ENCODE data around the gene C2CD4A.

The C2CD4A gene

GRCh38 chr15:62107571-62108121 lies 40.9 kb downstream of the C2CD4A start:
- TF ChIP-seq, protein P1, sequence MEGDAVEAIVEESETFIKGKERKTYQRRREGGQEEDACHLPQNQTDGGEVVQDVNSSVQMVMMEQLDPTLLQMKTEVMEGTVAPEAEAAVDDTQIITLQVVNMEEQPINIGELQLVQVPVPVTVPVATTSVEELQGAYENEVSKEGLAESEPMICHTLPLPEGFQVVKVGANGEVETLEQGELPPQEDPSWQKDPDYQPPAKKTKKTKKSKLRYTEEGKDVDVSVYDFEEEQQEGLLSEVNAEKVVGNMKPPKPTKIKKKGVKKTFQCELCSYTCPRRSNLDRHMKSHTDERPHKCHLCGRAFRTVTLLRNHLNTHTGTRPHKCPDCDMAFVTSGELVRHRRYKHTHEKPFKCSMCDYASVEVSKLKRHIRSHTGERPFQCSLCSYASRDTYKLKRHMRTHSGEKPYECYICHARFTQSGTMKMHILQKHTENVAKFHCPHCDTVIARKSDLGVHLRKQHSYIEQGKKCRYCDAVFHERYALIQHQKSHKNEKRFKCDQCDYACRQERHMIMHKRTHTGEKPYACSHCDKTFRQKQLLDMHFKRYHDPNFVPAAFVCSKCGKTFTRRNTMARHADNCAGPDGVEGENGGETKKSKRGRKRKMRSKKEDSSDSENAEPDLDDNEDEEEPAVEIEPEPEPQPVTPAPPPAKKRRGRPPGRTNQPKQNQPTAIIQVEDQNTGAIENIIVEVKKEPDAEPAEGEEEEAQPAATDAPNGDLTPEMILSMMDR (conservative IDR thresholded peaks at IDR 0.05; ENCODE audit: low read length): no peak
- TF ChIP-seq EZH2phosphoT487 (IDR thresholded peaks at IDR 0.05; ENCODE audit: borderline replicate concordance): no peak
- H3K4me3 ChIP-seq (ENCODE audit: low read length, poor library complexity, severe bottlenecking): no peak overlapping the region
- H3K9me2 ChIP-seq (replicated peaks; ENCODE audit: low read depth, low read length): no peaks in the 10 kb centered on the region
- H3F3A ChIP-seq (ENCODE audit: low read depth): no peaks in the 10 kb centered on the region
- no peaks in the 10 kb centered on the region for H3K27me3 ChIP-seq (ENCODE audit: insufficient read depth, low read length, poor library complexity, severe bottlenecking)
- no peaks in the 10 kb centered on the region for H3K4me1 ChIP-seq (ENCODE audit: insufficient read depth, low read length, poor library complexity, severe bottlenecking)
- no peaks in the 10 kb centered on the region for H3K36me3 ChIP-seq (ENCODE audit: insufficient read depth, low read length)
- no peaks in the 10 kb centered on the region for H3K9me3 ChIP-seq (ENCODE audit: insufficient read depth, low read depth, low read length)
- H2AFZ ChIP-seq (ENCODE audit: low read length): no peak overlapping the region
- H4K20me1 ChIP-seq (ENCODE audit: insufficient read depth, low read length, poor library complexity, severe bottlenecking): no peaks in the 10 kb centered on the region
- no peak overlapping the region for H3K4me2 ChIP-seq (ENCODE audit: low read depth, low read length, poor library complexity, severe bottlenecking)
- no peak overlapping the region for H3K9ac ChIP-seq (ENCODE audit: low read depth, low read length, poor library complexity, severe bottlenecking)
- no peaks in the 10 kb centered on the region for H3K79me2 ChIP-seq (ENCODE audit: insufficient read depth, low read length)

- Histone ChIP-seq H3K4me3 (ENCODE audit: low read length, poor library complexity, severe bottlenecking) (no peak overlapping the region), H3F3A (ENCODE audit: low read depth) (no peaks in the 10 kb centered on the region), H2AFZ (ENCODE audit: low read length) (no peak overlapping the region), H3K4me1 (ENCODE audit: insufficient read depth, low read length, poor library complexity, severe bottlenecking) (no peaks in the 10 kb centered on the region), H3K36me3 (ENCODE audit: insufficient read depth, low read length) (no peaks in the 10 kb centered on the region), H4K20me1 (ENCODE audit: insufficient read depth, low read length, poor library complexity, severe bottlenecking) (no peaks in the 10 kb centered on the region), H3K27me3 (ENCODE audit: insufficient read depth, low read length, poor library complexity, severe bottlenecking) (no peaks in the 10 kb centered on the region), H3K79me2 (ENCODE audit: insufficient read depth, low read length) (no peaks in the 10 kb centered on the region), H3K9me2 (replicated peaks; ENCODE audit: low read depth, low read length) (no peaks in the 10 kb centered on the region), H3K9me3 (ENCODE audit: insufficient read depth, low read depth, low read length) (no peaks in the 10 kb centered on the region), H3K4me2 (ENCODE audit: low read depth, low read length, poor library complexity, severe bottlenecking) (no peak overlapping the region), H3K9ac (ENCODE audit: low read depth, low read length, poor library complexity, severe bottlenecking) (no peak overlapping the region)
- TF ChIP-seq, protein P1 (conservative IDR thresholded peaks at IDR 0.05; ENCODE audit: low read length): no peak
- no peak for TF ChIP-seq EZH2phosphoT487 (IDR thresholded peaks at IDR 0.05; ENCODE audit: borderline replicate concordance)
Observed at GRCh38 chr15:62108411-62108810, 41.6 kb downstream of the C2CD4A start.

GRCh38 chr15:62109437-62109836 lies 42.7 kb downstream of the C2CD4A start:
- no peaks in the 10 kb centered on the region for H3K4me1 ChIP-seq (ENCODE audit: insufficient read depth, low read length, poor library complexity, severe bottlenecking)
- no peak overlapping the region for H3K4me3 ChIP-seq (ENCODE audit: low read length, poor library complexity, severe bottlenecking)
- H2AFZ ChIP-seq (ENCODE audit: low read length): no peak overlapping the region
- H3K9me2 ChIP-seq (replicated peaks; ENCODE audit: low read depth, low read length): no peaks in the 10 kb centered on the region
- TF ChIP-seq EZH2phosphoT487 (IDR thresholded peaks at IDR 0.05; ENCODE audit: borderline replicate concordance): no peak
- TF ChIP-seq, protein P1 (conservative IDR thresholded peaks at IDR 0.05; ENCODE audit: low read length): no peak
- no peaks in the 10 kb centered on the region for H3K36me3 ChIP-seq (ENCODE audit: insufficient read depth, low read length)
- H3K9ac ChIP-seq (ENCODE audit: low read depth, low read length, poor library complexity, severe bottlenecking): no peak overlapping the region
- no peaks in the 10 kb centered on the region for H3F3A ChIP-seq (ENCODE audit: low read depth)
- H3K9me3 ChIP-seq (ENCODE audit: insufficient read depth, low read depth, low read length): no peaks in the 10 kb centered on the region
- no peaks in the 10 kb centered on the region for H3K27me3 ChIP-seq (ENCODE audit: insufficient read depth, low read length, poor library complexity, severe bottlenecking)
- no peaks in the 10 kb centered on the region for H4K20me1 ChIP-seq (ENCODE audit: insufficient read depth, low read length, poor library complexity, severe bottlenecking)
- no peaks in the 10 kb centered on the region for H3K79me2 ChIP-seq (ENCODE audit: insufficient read depth, low read length)
- H3K4me2 ChIP-seq (ENCODE audit: low read depth, low read length, poor library complexity, severe bottlenecking): no peak overlapping the region

Measured in Loucy (cell line).